CD4-positive, CD25-positive, alpha-beta regulatory T cell (primary cell): Measurements from ENCODE around the gene TACO1. TPM values are rescaled to one million over a fixed set of nuclear protein-coding genes. Genes with fewer than 3 reads are reported as not detected.

Experiments used
- ATAC-seq, 2 donors: fragments of 150-1000 bp; cut with Tn5 transposase; one replicate each; pipeline ENCODE4 v1.10.0; 2021; ENCODE audit warnings: low read depth in 2 of 2, moderate number of reproducible peaks in 2 of 2, moderate library complexity in 1 of 2
- DNase-seq, 3 donors: peaks; one replicate each; pipeline versions ENCODE4 v3.0.0 to v3.0.0-alpha.2; 2012 to 2022; ENCODE audit warnings: mixed read lengths in 1 of 3
- H3K27ac ChIP-seq: one replicate; pipeline ENCODE4 v1.7.0; 2013; ENCODE audit warnings: mild to moderate bottlenecking, low read length; ENCODE audit not compliant: insufficient read depth, poor library complexity, severe bottlenecking
- H3K27me3 ChIP-seq: one replicate; pipeline ENCODE4 v1.7.0; 2013; ENCODE audit warnings: low read length; ENCODE audit not compliant: control insufficient read depth, insufficient read depth
- H3K36me3 ChIP-seq: one replicate; pipeline ENCODE4 v1.7.0; 2013; ENCODE audit warnings: mild to moderate bottlenecking, low read length, moderate library complexity; ENCODE audit not compliant: control insufficient read depth, insufficient read depth
- H3K4me1 ChIP-seq: 2 replicates; pipeline ENCODE4 v1.7.0; 2013; ENCODE audit warnings: mild to moderate bottlenecking, low read length; ENCODE audit not compliant: insufficient read depth, control insufficient read depth, poor library complexity, severe bottlenecking
- H3K4me3 ChIP-seq: one replicate; pipeline ENCODE4 v1.7.0; 2013; ENCODE audit warnings: low read depth, mild to moderate bottlenecking, low read length, moderate library complexity
- H3K9me3 ChIP-seq, 2 experiments: 1 replicate in 1 of 2; 2 replicates in 1 of 2; pipeline ENCODE4 v1.7.0; 2013; ENCODE audit warnings: low read length in 2 of 2, mild to moderate bottlenecking in 1 of 2, moderate library complexity in 1 of 2; ENCODE audit not compliant: control insufficient read depth in 2 of 2
- H3K27ac Mint-ChIP-seq, 3 donors: one replicate each; pipeline ENCODE4 v1.8.0; 2020 to 2022; ENCODE audit warnings: mild to moderate bottlenecking in 3 of 3, mixed read lengths in 3 of 3, moderate library complexity in 2 of 3
- H3K27me3 Mint-ChIP-seq: one replicate; pipeline ENCODE4 v1.8.0; 2022; ENCODE audit warnings: mild to moderate bottlenecking, mixed read lengths
- H3K36me3 Mint-ChIP-seq: one replicate; pipeline ENCODE4 v1.8.0; 2020; ENCODE audit warnings: mixed read lengths
- H3K4me1 Mint-ChIP-seq, 4 donors: one replicate each; pipeline ENCODE4 v1.8.0; 2020 to 2022; ENCODE audit warnings: mixed read lengths in 4 of 4, mild to moderate bottlenecking in 1 of 4
- H3K4me3 Mint-ChIP-seq, 4 donors: one replicate each; pipeline ENCODE4 v1.8.0; 2020 to 2022; ENCODE audit warnings: mild to moderate bottlenecking in 4 of 4, mixed read lengths in 4 of 4, moderate library complexity in 3 of 4
- H3K9me3 Mint-ChIP-seq, 7 donors: one replicate each; pipeline ENCODE4 v1.8.0; 2020 to 2022; ENCODE audit warnings: mixed read lengths in 7 of 7, mild to moderate bottlenecking in 3 of 7, moderate library complexity in 2 of 7
- polyA plus RNA-seq, 4 donors: library from polyadenylated mRNA; unstranded; fragments of 300-500 nt; fragmentation: Illumina TruSeq; gene quantifications; one replicate each; pipeline ENCODE4 v1.2.3, GENCODE V29; 2021
- total RNA-seq: library from RNA; stranded (reverse); gene quantifications from one replicate; pipeline ENCODE4 v1.2.3, GENCODE V29; 2022

TACO1 gene
- total and polyA plus RNA-seq, 5 donors from 2014 or later: 9.3 to 27.3 (median 21.5) TPM

DNA sequence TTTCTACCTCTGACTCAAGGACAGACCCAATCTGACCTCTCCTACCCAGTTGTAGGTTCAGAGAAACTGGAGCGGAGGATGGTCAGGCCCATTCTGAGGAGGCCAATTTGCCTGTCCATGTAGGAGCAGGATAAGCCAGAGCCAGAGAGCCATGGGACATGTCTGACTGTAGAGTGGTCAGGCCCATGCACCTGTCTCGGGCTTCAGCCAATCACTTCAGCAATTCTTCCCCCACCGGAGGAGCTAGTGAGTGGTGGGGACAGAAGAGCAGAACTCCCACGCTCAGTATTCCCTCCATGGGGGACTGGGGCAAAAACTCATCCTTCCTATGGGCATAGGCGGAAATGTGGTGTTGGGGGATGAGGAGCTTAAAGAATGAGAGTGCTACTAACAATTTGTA, 36.1 kb upstream of the TACO1 start:
- H3K4me3 Mint-ChIP-seq: no peak overlapping the region
- H3K4me3 ChIP-seq: no peak overlapping the region
- H3K27ac Mint-ChIP-seq: no peak overlapping the region
- no peak overlapping the region for H3K27ac ChIP-seq
- H3K36me3 Mint-ChIP-seq: peaks cover 6% of the 10 kb centered on the region
- no peaks in the 10 kb centered on the region for H3K27me3 Mint-ChIP-seq
- no peaks in the 10 kb centered on the region for H3K36me3 ChIP-seq
- H3K9me3 Mint-ChIP-seq: peaks cover 0 to 2% (median 0%) of the 10 kb centered on the region in 7 donors
- H3K4me1 ChIP-seq: peaks cover 9% of the 10 kb centered on the region
- DNase-seq (no peak), ATAC-seq (no peak)
- H3K27me3 ChIP-seq: no peaks in the 10 kb centered on the region
- peaks cover 26 to 81% (median 54%) of the 10 kb centered on the region in 4 donors for H3K4me1 Mint-ChIP-seq
- H3K9me3 ChIP-seq: no peaks in the 10 kb centered on the region

DNA sequence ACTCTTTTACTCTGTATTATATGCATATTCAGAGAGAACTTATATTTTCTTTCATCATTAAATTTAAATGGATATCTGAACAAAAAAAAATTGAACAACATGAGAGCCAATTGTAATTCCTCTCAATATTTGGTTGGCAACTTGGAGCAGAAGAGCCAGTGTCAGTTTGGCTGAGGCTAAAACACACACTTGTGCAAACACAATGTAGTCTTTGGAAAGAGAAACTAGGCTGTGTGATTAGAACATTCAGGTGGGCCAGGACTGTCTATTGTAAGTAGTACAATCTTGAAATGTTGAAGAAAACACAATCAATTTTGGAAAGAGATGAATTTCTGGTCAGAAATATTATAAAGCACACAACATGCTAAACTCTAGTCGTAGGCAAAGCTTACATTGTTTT, 33.5 kb upstream of the TACO1 start:
- H3K27me3 Mint-ChIP-seq: no peaks in the 10 kb centered on the region
- ATAC-seq: no peak
- no peak for DNase-seq
- H3K27ac Mint-ChIP-seq: no peak overlapping the region
- Histone ChIP-seq H3K4me1 (peaks cover 9% of the 10 kb centered on the region), H3K27me3 (no peaks in the 10 kb centered on the region), H3K36me3 (peaks cover 4% of the 10 kb centered on the region), H3K9me3 (no peaks in the 10 kb centered on the region), H3K4me3 (no peak overlapping the region), H3K27ac (no peak overlapping the region)
- no peak overlapping the region for H3K4me3 Mint-ChIP-seq
- peaks cover 0 to 2% (median 0%) of the 10 kb centered on the region in 7 donors for H3K9me3 Mint-ChIP-seq
- peaks cover 9% of the 10 kb centered on the region for H3K36me3 Mint-ChIP-seq
- peaks cover 10 to 73% (median 49%) of the 10 kb centered on the region in 4 donors for H3K4me1 Mint-ChIP-seq

DNA sequence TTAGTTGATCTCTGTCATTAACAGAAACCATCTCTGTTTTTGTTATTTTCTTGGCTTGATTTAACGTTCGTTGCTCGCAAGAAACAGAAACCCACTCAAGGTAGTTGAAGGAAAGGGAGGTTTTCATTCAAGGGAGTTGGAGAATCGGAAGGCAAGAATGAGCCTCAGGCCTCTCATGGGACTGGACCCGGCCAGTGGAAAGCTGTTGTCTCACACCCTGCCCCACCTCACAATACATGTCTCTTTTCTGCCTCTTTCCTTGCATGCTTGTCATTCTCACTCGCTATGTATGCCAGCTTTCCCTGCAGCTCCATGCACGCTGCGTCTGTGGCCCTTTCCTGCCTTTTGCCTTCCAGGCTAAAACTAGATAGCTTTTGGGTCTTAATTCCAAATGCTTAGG, 32.1 kb upstream of the TACO1 start:
- Histone ChIP-seq H3K27ac (no peak overlapping the region), H3K27me3 (no peaks in the 10 kb centered on the region), H3K4me1 (no peaks in the 10 kb centered on the region), H3K4me3 (no peak overlapping the region), H3K36me3 (peaks cover 4% of the 10 kb centered on the region), H3K9me3 (no peaks in the 10 kb centered on the region)
- Mint-ChIP-seq H3K27ac (peak overlapping the region in 2 of 3 donors; percentile 35 to 59), H3K4me1 (peaks cover 10 to 68% (median 47%) of the 10 kb centered on the region in 4 donors), H3K4me3 (no peak overlapping the region), H3K36me3 (peaks cover 9% of the 10 kb centered on the region), H3K9me3 (no peaks in the 10 kb centered on the region), H3K27me3 (no peaks in the 10 kb centered on the region)
- no peak for DNase-seq
- ATAC-seq: no peak

DNA sequence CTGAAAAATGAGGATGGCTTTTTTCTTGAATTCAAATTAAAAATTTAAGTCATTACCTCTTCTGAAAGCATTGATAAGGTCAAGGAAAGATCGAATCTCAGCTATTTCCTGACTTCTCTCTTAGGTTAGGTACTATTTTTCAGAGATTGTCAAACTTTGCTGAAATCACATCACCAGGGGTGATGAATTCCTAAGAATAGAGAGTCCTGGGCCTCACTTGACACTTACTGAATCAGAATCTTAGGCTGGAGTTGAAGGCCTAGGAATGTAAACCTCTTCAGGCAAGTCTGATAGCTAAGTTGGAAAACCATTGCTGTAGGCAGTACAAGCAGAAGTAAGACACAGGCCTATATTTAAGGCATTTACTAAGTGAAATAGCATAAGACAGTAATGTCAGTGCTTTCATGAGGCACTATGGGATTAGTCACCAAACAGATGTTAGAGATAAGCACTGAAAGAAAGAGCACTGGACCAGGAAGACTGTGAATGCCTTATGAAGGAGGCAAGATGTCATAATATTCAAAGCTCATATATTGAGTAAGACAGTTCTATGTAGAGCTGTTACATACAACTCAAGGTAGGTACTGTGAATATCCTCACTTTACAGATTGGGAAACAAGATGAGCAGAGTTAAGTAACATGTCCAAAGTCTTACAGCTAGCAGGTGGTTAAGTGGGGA, 28.9 kb upstream of the TACO1 start:
- H3K27me3 ChIP-seq: no peaks in the 10 kb centered on the region
- no peak overlapping the region for H3K4me3 Mint-ChIP-seq
- ATAC-seq (peak in 1 of 2 donors; percentile 28), DNase-seq (no peak)
- H3K4me3 ChIP-seq: no peak overlapping the region
- H3K27ac ChIP-seq: no peak overlapping the region
- H3K9me3 Mint-ChIP-seq: no peaks in the 10 kb centered on the region
- H3K4me1 ChIP-seq: no peaks in the 10 kb centered on the region
- H3K36me3 ChIP-seq: peaks cover 4% of the 10 kb centered on the region
- peaks cover 5 to 63% (median 43%) of the 10 kb centered on the region in 4 donors for H3K4me1 Mint-ChIP-seq
- peak overlapping the region in 1 of 3 donors; percentile 73 for H3K27ac Mint-ChIP-seq
- no peaks in the 10 kb centered on the region for H3K27me3 Mint-ChIP-seq
- peaks cover 15% of the 10 kb centered on the region for H3K36me3 Mint-ChIP-seq
- H3K9me3 ChIP-seq: no peaks in the 10 kb centered on the region

DNA sequence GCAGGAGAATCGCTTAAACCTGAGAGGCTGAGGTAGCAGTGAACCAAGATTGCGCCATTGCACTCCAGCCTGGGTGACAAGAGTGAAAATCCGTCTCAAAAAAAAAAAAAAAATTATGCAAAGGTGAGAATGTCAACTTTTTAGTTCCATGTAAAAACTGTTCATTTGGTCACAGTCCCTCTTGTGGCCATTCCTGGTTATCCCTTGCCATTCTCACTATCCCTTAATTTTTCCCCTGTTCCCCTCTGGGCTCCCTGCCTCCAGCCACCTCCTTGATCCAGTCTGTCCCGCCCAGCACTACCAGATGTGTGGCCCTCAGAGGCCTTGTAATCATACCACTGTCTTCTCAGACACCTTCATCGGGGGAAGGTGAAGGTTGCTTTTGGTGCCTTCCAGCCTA, 27.1 kb upstream of the TACO1 start:
- Mint-ChIP-seq H3K9me3 (no peaks in the 10 kb centered on the region), H3K27ac (peak overlapping the region; percentile 80 to 83 (median 82)), H3K27me3 (no peaks in the 10 kb centered on the region), H3K4me1 (peaks cover 5 to 55% (median 42%) of the 10 kb centered on the region in 4 donors), H3K36me3 (peaks cover 12% of the 10 kb centered on the region), H3K4me3 (no peak overlapping the region)
- no peak for ATAC-seq
- Histone ChIP-seq H3K4me3 (no peak overlapping the region), H3K4me1 (no peaks in the 10 kb centered on the region), H3K9me3 (no peaks in the 10 kb centered on the region), H3K36me3 (peaks cover 7% of the 10 kb centered on the region), H3K27me3 (no peaks in the 10 kb centered on the region), H3K27ac (peak overlapping the region; percentile 5)
- DNase-seq: no peak

DNA sequence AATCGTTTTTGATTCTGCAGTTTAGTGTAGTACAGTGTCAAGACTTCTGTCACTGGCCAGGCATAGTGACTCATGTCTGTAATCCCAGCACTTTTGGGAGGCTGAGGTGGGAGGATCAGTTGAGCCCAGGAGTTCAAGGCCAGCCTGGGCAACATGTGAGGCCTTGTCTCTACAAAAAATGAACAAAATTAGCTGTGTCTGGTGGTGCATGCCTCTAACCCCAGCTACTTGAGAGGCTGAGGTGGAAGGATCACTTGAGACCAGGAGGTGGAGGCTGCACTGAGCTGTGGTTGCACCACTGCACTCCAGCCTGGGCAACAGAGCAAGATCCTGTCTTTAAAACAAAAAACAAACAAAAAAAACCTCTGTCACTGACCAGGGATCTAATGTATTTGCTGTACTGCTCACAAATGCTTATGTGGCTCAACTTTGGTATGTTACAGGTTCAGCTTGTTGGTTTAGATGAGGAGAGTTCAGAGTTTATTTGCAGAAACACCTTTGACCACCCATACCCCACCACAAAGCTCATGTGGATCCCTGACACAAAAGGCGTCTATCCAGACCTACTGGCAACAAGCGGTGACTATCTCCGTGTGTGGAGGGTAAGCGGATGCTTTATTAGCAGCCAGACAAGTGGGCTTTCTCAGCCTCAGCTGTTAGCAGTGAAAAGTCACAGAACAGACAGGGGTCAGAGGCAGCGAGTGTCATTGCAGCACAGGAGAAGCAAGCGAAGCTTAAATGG, 22.5 kb upstream of the TACO1 start:
- no peaks in the 10 kb centered on the region for H3K9me3 ChIP-seq
- Mint-ChIP-seq H3K27ac (peak overlapping the region; percentile 45 to 65 (median 62)), H3K9me3 (no peaks in the 10 kb centered on the region), H3K27me3 (no peaks in the 10 kb centered on the region), H3K4me1 (peaks cover 5 to 28% (median 24%) of the 10 kb centered on the region in 4 donors), H3K4me3 (no peak overlapping the region), H3K36me3 (peaks cover 37% of the 10 kb centered on the region)
- H3K27ac ChIP-seq: no peak overlapping the region
- H3K4me3 ChIP-seq: no peak overlapping the region
- ATAC-seq (no peak), DNase-seq (no peak)
- H3K36me3 ChIP-seq: peaks cover 46% of the 10 kb centered on the region
- H3K4me1 ChIP-seq: no peaks in the 10 kb centered on the region
- H3K27me3 ChIP-seq: no peaks in the 10 kb centered on the region

DNA sequence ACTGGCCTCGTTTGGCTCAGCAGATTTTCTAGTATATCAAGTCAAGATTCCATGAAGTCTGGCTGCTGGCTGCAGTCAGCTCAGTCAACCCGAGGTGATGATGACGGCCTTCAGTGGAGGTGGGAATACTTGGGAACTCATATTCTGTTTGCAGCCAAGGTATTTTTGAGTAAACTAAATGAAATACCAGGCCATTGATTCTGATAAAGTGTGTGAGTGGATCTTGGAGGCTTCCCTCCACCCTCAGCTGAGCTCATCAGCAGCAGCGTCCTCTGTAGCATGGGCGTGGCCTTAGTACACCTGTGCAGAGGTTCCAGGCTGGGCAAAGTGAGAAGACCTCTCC, 22.0 kb upstream of the TACO1 start:
- H3K27ac ChIP-seq: no peak overlapping the region
- Mint-ChIP-seq H3K27me3 (no peaks in the 10 kb centered on the region), H3K36me3 (peaks cover 42% of the 10 kb centered on the region), H3K4me3 (no peak overlapping the region), H3K9me3 (no peaks in the 10 kb centered on the region), H3K27ac (no peak overlapping the region), H3K4me1 (peaks cover 5 to 25% (median 23%) of the 10 kb centered on the region in 4 donors)
- no peaks in the 10 kb centered on the region for H3K9me3 ChIP-seq
- H3K4me3 ChIP-seq: no peak overlapping the region
- H3K36me3 ChIP-seq: peaks cover 52% of the 10 kb centered on the region
- no peaks in the 10 kb centered on the region for H3K27me3 ChIP-seq
- H3K4me1 ChIP-seq: no peaks in the 10 kb centered on the region
- no peak for DNase-seq
- ATAC-seq: no peak
